Spleen (tissue), 7 donors: ENCODE results near the gene MED10.

Experiments
- CTCF ChIP-seq, 11 experiments: fragments of 200-600 bp in 7 of 11; fragments of 450-650 bp in 4 of 11; sonication (generic) in 4 of 11; IDR thresholded peaks in 8 of 11; conservative IDR thresholded peaks in 3 of 11; 1 replicate in 7 of 11; 2 replicates in 4 of 11; pipeline versions ENCODE4 v1.4.0 to v1.8.0; 2016 to 2021; ENCODE audit warnings: antibody characterized with exemption in 11 of 11, inconsistent platforms in 4 of 11, mild to moderate bottlenecking in 1 of 11
- POLR2A ChIP-seq, 3 donors: fragments of 450-650 bp; IDR thresholded peaks; one replicate each; pipeline ENCODE4 v1.5.1; 2017; ENCODE audit warnings: antibody characterized with exemption in 3 of 3, mild to moderate bottlenecking in 1 of 3
- donor health status: DM: no; HTN: no; CAD: no; lungs with moderate emphysema.
- donor health status: DM: no; HTN: no; CAD: no.
- donor health status: DM: no; HTN: no; CAD: no.

DNA sequence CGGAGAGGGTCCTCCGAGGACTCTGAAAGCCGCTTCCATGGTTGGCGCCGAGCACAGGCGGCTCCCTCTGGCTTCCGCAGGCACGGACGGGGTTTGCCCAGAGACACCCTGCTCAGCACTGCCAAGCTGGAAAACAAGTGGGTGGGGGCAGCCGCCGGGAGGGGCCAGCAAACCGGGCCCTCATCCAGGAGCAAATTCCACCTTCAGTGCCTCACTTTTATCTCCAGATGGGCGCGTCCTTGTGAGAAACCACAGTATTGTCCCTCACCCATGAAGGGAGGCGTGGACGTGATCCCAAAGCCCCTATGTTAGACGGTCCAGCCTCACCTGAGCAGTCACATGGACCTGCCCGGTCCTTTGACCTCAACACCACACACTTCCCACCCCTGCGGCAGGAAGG lies 29.0 kb downstream of the MED10 start:
- TF ChIP-seq CTCF (IDR thresholded peaks at IDR 0.05 in 8 of 11, conservative IDR thresholded peaks at IDR 0.05 in 3 of 11) (no peak), POLR2A (IDR thresholded peaks at IDR 0.05) (no peak)
